A549 (cell line): ENCODE data around the gene CHTF18. TPM values are rescaled to one million over a fixed set of nuclear protein-coding genes. Genes with fewer than 3 reads are reported as not detected.
A peak's percentile ranks its signal among the peaks of the same experiment; 100 is the strongest.
"Not testable (repeated sequence)": the region's sequence is repeated elsewhere in the genome, so short reads cannot be mapped to it uniquely, and the experiment has no call there.

Experiments
- ATAC-seq, 2 experiments: fragments of 200-7000 bp in 1 of 2; fragments of >200 bp in 1 of 2; cut with Nextera tagmentation in 1 of 2; cut with Tn5 transposase in 1 of 2; 3 replicates each; pipeline versions ENCODE4 v1.8.0 to v1.9.1; 2018 to 2020; ENCODE audit warnings: mild to moderate bottlenecking in 1 of 2, moderate library complexity in 1 of 2
- CTCF ChIA-PET: fragments of 300-600 bp; sonication (Branson Sonifier 250); formaldehyde crosslinking; extraction: SDS; loops from one replicate; lab custom pipeline; 2021; ENCODE audit warnings: antibody characterized with exemption, inconsistent platforms; lab: Yijun Ruan, JAX
- POLR2A ChIA-PET: fragments of 350-600 bp; formaldehyde crosslinking; extraction: SDS; loops from one replicate; lab custom pipeline; 2021; ENCODE audit warnings: antibody characterized with exemption, inconsistent platforms; lab: Yijun Ruan, JAX
- DNase-seq, 2 experiments: peaks; one replicate each; pipeline versions ENCODE4 v3.0.0 to v3.0.0-alpha.2; 2011 to 2016; ENCODE audit warnings: low read depth in 1 of 2, low spot score in 1 of 2
- FAIRE-seq: peaks from 2 replicates; lab custom pipeline; 2011; peaks lifted over from hg19 to GRCh38; lab: Jason Lieb, UNC
- H3K27ac ChIP-seq, 2 experiments: fragments of >200 bp; sonication (Bioruptor Twin); formaldehyde crosslinking; 3 replicates each; pipeline ENCODE4 v1.5.1; 2016 to 2017
- H3K4me1 ChIP-seq: fragments of >200 bp; sonication (Bioruptor Twin); formaldehyde crosslinking; 3 replicates; pipeline ENCODE4 v1.6.1; 2016
- H3K4me2 ChIP-seq: fragments of >200 bp; sonication (Bioruptor Twin); formaldehyde crosslinking; 3 replicates; pipeline ENCODE4 v1.6.1; 2016
- H3K4me3 ChIP-seq: fragments of >200 bp; sonication (Bioruptor Twin); formaldehyde crosslinking; 3 replicates; pipeline ENCODE4 v1.5.1; 2016
- H3K9me3 ChIP-seq: fragments of >200 bp; sonication (Bioruptor Twin); formaldehyde crosslinking; 3 replicates; pipeline ENCODE4 v1.6.1; 2016
- BCL3 ChIP-seq: fragments of >200 bp; sonication (Bioruptor Twin); formaldehyde crosslinking; IDR thresholded peaks from 3 replicates; pipeline ENCODE4 v1.6.1; 2016
- EHF ChIP-seq: fragments of 250-450 bp; sonication (Bioruptor Pico); IDR thresholded peaks from 2 replicates; pipeline ENCODE4 v1.5.0; 2020; ENCODE audit warnings: mild to moderate bottlenecking
- ESRRA ChIP-seq: fragments of 150-350 bp; IDR thresholded peaks from 2 replicates; pipeline ENCODE4 v1.6.1; 2014; ENCODE audit warnings: mild to moderate bottlenecking, low read length, borderline replicate concordance
- FOSB ChIP-seq: fragments of 250-450 bp; sonication (Bioruptor Pico); IDR thresholded peaks from 2 replicates; pipeline ENCODE4 v1.5.0; 2020; ENCODE audit warnings: mild to moderate bottlenecking, moderate library complexity
- FOSL2 ChIP-seq, 2 experiments: fragments of 450-650 bp in 1 of 2; fragments of >200 bp in 1 of 2; sonication (Bioruptor Twin) in 1 of 2; formaldehyde crosslinking; IDR thresholded peaks; 2 replicates each; pipeline versions ENCODE4 v1.5.0 to v1.6.1; 2016 to 2020; ENCODE audit warnings: mild to moderate bottlenecking in 1 of 2, moderate library complexity in 1 of 2
- GATA3 ChIP-seq: IDR thresholded peaks from 2 replicates; pipeline ENCODE4 v1.6.1; 2012; ENCODE audit warnings: borderline replicate concordance
- HMGXB4 ChIP-seq: fragments of 250-450 bp; sonication (Bioruptor Pico); IDR thresholded peaks from 2 replicates; pipeline ENCODE4 v1.5.0; 2021; ENCODE audit warnings: mild to moderate bottlenecking, moderate library complexity, borderline replicate concordance
- HOXA7 ChIP-seq: fragments of 250-450 bp; sonication (Bioruptor Pico); IDR thresholded peaks from 2 replicates; pipeline ENCODE4 v1.5.0; 2020; ENCODE audit warnings: mild to moderate bottlenecking, moderate library complexity
- JUNB ChIP-seq: fragments of >200 bp; sonication (Bioruptor Twin); formaldehyde crosslinking; IDR thresholded peaks from 2 replicates; pipeline ENCODE4 v1.6.1; 2016
- MAFK ChIP-seq: fragments of 450-650 bp; IDR thresholded peaks from 2 replicates; pipeline ENCODE4 v1.6.1; 2014; ENCODE audit not compliant: partially characterized antibody
- MAX ChIP-seq: IDR thresholded peaks from 2 replicates; pipeline ENCODE4 v1.6.1; 2012
- MAZ ChIP-seq: fragments of 150-350 bp; IDR thresholded peaks from 2 replicates; pipeline ENCODE4 v1.6.1; 2014; ENCODE audit warnings: antibody characterized with exemption, low read depth, low read length, borderline replicate concordance
- MYC ChIP-seq: IDR thresholded peaks from 2 replicates; pipeline ENCODE4 v1.6.1; 2012; ENCODE audit warnings: mild to moderate bottlenecking, inconsistent platforms, low read length, improper control_type of control experiment, borderline replicate concordance
- PHF8 ChIP-seq: fragments of 200-600 bp; sonication (generic); IDR thresholded peaks from 2 replicates; pipeline ENCODE4 v1.6.1; 2016; ENCODE audit warnings: low read depth, mild to moderate bottlenecking, antibody characterized with exemption, moderate library complexity, borderline replicate concordance
- RARB ChIP-seq: fragments of 250-450 bp; sonication (Bioruptor Pico); IDR thresholded peaks from 2 replicates; pipeline ENCODE4 v1.8.0; 2021; ENCODE audit warnings: mild to moderate bottlenecking, moderate library complexity
- TP53 ChIP-seq: fragments of 250-450 bp; sonication (Bioruptor Pico); IDR thresholded peaks from 2 replicates; pipeline ENCODE4 v1.5.0; 2021; ENCODE audit warnings: mild to moderate bottlenecking, moderate library complexity
- ZNF302 ChIP-seq: fragments of 250-450 bp; sonication (Bioruptor Pico); IDR thresholded peaks from 2 replicates; pipeline ENCODE4 v1.9.0; 2021; ENCODE audit warnings: inconsistent platforms, mild to moderate bottlenecking, moderate library complexity
- WGBS: methylation state at CpG from one replicate; pipeline ENCODE4 v1.1.6; 2017; ENCODE audit errors: missing lambda C conversion rate; 5-methylcytosine and 5-hydroxymethylcytosine counted together
- polyA plus RNA-seq, 4 experiments: library from polyadenylated mRNA; depleted of rRNA in 3 of 4; stranded (reverse); fragments of >200 nt; fragmentation: RNase III in 1 of 4; extraction: RNeasy Plus Mini Kit Qiagen cat#74134 plus additional on column Dnase treatment in 1 of 4; gene quantifications; 2 replicates in 3 of 4; 3 replicates in 1 of 4; pipeline ENCODE4 v1.2.3, GENCODE V29; 2011 to 2017
- TF ChIP-seq, protein P1 (sequence below): IDR thresholded peaks from 2 replicates; pipeline ENCODE4 v1.6.1; 2012; ENCODE audit warnings: low read depth, borderline replicate concordance
- TF ChIP-seq, protein P2 (sequence below): fragments of 200-600 bp; sonication (generic); IDR thresholded peaks from 2 replicates; pipeline ENCODE4 v1.6.1; 2016; ENCODE audit warnings: antibody characterized with exemption, mild to moderate bottlenecking, moderate library complexity
- TF ChIP-seq, protein P3 (sequence below): fragments of >200 bp; sonication (Bioruptor Twin); formaldehyde crosslinking; IDR thresholded peaks from 2 replicates; pipeline ENCODE4 v1.6.1; 2016

CHTF18 gene
- polyA plus RNA-seq, 2 of the 4 experiments (the other 2 are of a cell fraction) = 4.8 to 36.7 TPM

GRCh38 chr16:741986-742629 is 46.3 kb upstream of the CHTF18 start:
- Histone ChIP-seq H3K4me3 (no peak overlapping the region), H3K4me2 (no peak overlapping the region), H3K4me1 (peaks cover 6% of the 10 kb centered on the region; the same call in 2 of the 3 replicates), H3K9me3 (no peaks in the 10 kb centered on the region), H3K27ac (no peak overlapping the region)
- POLR2A ChIA-PET = interaction anchor here (1.1 kb wide), 1 partner anchor 10 kb away, joined by 4 read pairs; no protein-coding TSS in a partner anchor
- TF ChIP-seq MYC (no peak), BCL3 (no peak), ESRRA (no peak)
- CTCF ChIA-PET = interaction anchor here (0.8 to 28.0 kb wide), 8 partner anchors 12 to 314 kb away, joined by 3 to 656 read pairs (median 12); partner anchors contain the start of genes ANTKMT, CCDC78, FBXL16 and HAGHL
- 90% methylated on average over 14 of the region's 15 CpGs for WGBS
- FAIRE-seq (no peak), DNase-seq (no peak), ATAC-seq (no peak)

GRCh38 chr16:742894-743293 is 45.5 kb upstream of the CHTF18 start:
- POLR2A ChIA-PET, FAIRE-seq, H3K4me2 ChIP-seq, H3K4me3 ChIP-seq, DNase-seq, H3K4me1 ChIP-seq, ATAC-seq, H3K9me3 ChIP-seq, H3K27ac ChIP-seq: not testable (repeated sequence)
- WGBS = 71% methylated on average over 14 of the region's 14 CpGs
- CTCF ChIA-PET = interaction anchor here (4.7 to 28.0 kb wide), 3 partner anchors 13 to 40 kb away, joined by 46 to 656 read pairs (median 205); partner anchors contain the start of genes ANTKMT, CCDC78, FBXL16 and HAGHL

DNA sequence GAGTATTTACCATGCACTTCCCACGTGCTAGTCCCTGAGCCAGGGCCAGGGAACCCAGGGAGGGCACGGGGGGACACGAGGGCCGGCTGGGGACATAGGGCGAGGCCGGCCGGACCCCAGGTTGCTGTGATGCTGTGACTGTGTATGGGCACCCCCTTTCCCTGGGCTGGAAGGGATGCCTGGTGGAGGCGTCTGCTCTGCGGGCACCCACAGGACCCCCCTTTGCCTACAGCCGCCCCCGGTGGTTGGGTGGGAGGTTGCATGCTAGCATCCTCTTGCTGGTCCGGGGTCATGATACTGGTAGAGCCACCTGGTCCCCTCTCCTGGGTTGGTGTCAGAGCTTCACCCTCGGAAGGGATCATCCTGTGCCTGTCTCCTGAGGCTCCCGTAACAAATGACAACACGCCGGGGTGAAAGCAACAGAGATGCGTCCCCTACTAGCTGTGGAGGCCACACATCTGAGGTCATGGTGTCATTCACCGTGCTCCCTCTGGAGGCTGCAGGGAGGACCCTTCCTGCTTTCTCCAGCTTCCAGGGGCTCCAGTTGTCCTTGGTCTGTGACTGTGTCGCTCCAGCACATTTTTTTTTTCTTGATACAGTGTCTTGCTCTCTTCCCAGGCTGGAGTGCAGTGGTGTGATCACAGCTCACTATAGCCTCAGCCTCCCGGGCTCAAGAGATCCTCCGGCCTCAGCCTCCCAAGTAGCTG is 44.5 kb upstream of the CHTF18 start:
- H3K4me3 ChIP-seq = no peak overlapping the region
- ChIA-PET POLR2A (no interaction called here), CTCF (interaction anchor here (0.9 to 28.0 kb wide), 7 partner anchors 8 to 39 kb away, joined by 3 to 656 read pairs (median 10); partner anchors contain the start of genes ANTKMT, CCDC78, FBXL16 and HAGHL)
- H3K4me2 ChIP-seq = no peak overlapping the region
- DNase-seq = no peak
- peaks cover 6% of the 10 kb centered on the region; the same call in 2 of the 3 replicates for H3K4me1 ChIP-seq
- 76% methylated on average over 18 of the region's 21 CpGs for WGBS
- no peak for TF ChIP-seq TP53 (CRISPR knock-in tag)
- no peak for TF ChIP-seq MAZ
- TF ChIP-seq HMGXB4 (CRISPR knock-in tag) = no peak
- TF ChIP-seq, protein P1, sequence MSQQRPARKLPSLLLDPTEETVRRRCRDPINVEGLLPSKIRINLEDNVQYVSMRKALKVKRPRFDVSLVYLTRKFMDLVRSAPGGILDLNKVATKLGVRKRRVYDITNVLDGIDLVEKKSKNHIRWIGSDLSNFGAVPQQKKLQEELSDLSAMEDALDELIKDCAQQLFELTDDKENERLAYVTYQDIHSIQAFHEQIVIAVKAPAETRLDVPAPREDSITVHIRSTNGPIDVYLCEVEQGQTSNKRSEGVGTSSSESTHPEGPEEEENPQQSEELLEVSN = no peak
- no peak for TF ChIP-seq ZNF302 (CRISPR knock-in tag)
- no peak for TF ChIP-seq EHF
- no peak for TF ChIP-seq GATA3
- TF ChIP-seq JUNB = no peak
- no peak for TF ChIP-seq RARB
- no peak for TF ChIP-seq MAX
- TF ChIP-seq, protein P2, sequence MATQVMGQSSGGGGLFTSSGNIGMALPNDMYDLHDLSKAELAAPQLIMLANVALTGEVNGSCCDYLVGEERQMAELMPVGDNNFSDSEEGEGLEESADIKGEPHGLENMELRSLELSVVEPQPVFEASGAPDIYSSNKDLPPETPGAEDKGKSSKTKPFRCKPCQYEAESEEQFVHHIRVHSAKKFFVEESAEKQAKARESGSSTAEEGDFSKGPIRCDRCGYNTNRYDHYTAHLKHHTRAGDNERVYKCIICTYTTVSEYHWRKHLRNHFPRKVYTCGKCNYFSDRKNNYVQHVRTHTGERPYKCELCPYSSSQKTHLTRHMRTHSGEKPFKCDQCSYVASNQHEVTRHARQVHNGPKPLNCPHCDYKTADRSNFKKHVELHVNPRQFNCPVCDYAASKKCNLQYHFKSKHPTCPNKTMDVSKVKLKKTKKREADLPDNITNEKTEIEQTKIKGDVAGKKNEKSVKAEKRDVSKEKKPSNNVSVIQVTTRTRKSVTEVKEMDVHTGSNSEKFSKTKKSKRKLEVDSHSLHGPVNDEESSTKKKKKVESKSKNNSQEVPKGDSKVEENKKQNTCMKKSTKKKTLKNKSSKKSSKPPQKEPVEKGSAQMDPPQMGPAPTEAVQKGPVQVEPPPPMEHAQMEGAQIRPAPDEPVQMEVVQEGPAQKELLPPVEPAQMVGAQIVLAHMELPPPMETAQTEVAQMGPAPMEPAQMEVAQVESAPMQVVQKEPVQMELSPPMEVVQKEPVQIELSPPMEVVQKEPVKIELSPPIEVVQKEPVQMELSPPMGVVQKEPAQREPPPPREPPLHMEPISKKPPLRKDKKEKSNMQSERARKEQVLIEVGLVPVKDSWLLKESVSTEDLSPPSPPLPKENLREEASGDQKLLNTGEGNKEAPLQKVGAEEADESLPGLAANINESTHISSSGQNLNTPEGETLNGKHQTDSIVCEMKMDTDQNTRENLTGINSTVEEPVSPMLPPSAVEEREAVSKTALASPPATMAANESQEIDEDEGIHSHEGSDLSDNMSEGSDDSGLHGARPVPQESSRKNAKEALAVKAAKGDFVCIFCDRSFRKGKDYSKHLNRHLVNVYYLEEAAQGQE = no peak
- TF ChIP-seq, protein P3, sequence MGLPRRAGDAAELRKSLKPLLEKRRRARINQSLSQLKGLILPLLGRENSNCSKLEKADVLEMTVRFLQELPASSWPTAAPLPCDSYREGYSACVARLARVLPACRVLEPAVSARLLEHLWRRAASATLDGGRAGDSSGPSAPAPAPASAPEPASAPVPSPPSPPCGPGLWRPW = no peak
- TF ChIP-seq HOXA7 (CRISPR knock-in tag) = no peak
- no peak for TF ChIP-seq PHF8
- TF ChIP-seq FOSB (CRISPR knock-in tag) = no peak
- no peak for TF ChIP-seq FOSL2 (IDR thresholded peaks at IDR 0.05)
- no peak for TF ChIP-seq FOSL2 (CRISPR knock-in tag; IDR thresholded peaks at IDR 0.05)
- no peak for TF ChIP-seq MAFK
- no peaks in the 10 kb centered on the region for H3K9me3 ChIP-seq
- no peak for FAIRE-seq
- 0 out of 6 replicates have a peak, but pooled peaks of 1 of the 2 experiments have one; percentile 15 for ATAC-seq
- H3K27ac ChIP-seq = no peak overlapping the region
